ENCODE measurements around the gene NDUFA3. TPM values are rescaled to one million over a fixed set of nuclear protein-coding genes. Genes with fewer than 3 reads are reported as not detected.

The NDUFA3 gene
- total RNA-seq, 1 donor from 2014 or later = 105 TPM

DNA sequence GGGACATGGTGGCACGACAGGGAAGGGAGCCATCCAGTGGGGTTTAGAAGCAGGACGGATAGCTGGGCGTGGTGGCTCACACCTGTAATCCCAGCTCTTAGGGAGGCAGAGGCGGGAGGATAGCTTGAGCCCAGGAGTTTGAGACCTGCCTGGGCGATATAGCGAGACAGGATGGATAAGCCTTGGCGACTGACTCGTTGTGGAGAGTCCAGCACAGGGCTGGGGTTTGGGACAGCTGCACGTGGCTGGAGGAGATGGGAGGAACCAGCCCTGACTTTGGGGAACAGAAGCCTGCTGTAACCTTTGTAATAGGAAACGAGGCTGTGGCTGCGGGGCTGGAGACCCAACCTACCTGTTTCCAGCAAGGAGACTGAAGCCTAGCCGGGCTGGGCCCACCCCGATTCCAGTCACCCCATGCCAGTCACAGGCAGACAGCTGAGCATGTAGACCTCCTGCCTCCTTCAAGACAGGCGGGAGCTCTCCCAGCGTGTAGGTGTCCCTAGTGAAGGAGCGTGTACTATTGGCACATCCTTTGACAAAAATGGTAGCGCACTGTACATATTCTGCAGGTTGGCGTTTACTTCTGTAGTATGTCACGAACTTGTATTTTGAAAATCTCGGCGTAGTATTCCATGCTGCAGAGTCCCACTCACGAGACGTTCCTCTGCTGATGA lies 48.8 kb downstream of the NDUFA3 start:
- Mint-ChIP-seq H3K27me3 (ENCODE audit: low read depth) (no peaks in the 10 kb centered on the region), H3K36me3 (ENCODE audit: low read depth) (peaks cover 76% of the 10 kb centered on the region), H3K9me3 (no peaks in the 10 kb centered on the region), H3K4me3 (ENCODE audit: low read depth) (no peak overlapping the region), H3K4me1 (ENCODE audit: low read depth) (peaks cover 9% of the 10 kb centered on the region), H3K27ac (no peak overlapping the region)
- no peak for DNase-seq (ENCODE audit: low spot score)
- intact Hi-C loops (cut with micrococcal nuclease) = no loop called here

DNA sequence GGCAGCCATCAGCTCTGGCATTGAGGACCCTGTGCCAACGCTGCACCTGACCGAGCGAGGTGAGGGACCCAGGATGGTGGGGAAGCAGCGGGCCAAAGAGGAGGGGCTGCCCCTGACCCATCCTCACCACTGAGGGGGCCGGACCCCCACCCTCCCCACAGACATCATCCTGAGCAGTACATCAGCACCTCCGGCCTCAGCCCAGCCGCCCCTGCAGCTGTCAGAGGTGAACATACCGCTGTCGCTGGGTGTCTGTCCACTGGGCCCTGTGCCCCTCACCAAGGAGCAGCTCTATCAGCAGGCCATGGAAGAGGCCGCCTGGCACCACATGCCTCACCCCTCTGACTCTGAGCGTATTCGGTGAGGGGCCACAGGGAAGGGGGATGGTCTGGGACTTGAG lies 49.6 kb downstream of the NDUFA3 start:
- H3K9me3 Mint-ChIP-seq = no peaks in the 10 kb centered on the region
- intact Hi-C loops (cut with micrococcal nuclease) = no loop called here
- H3K4me3 Mint-ChIP-seq (ENCODE audit: low read depth) = no peak overlapping the region
- DNase-seq (ENCODE audit: low spot score) = no peak
- H3K36me3 Mint-ChIP-seq (ENCODE audit: low read depth) = peaks cover 76% of the 10 kb centered on the region
- H3K27ac Mint-ChIP-seq = no peak overlapping the region
- peaks cover 12% of the 10 kb centered on the region for H3K4me1 Mint-ChIP-seq (ENCODE audit: low read depth)
- no peaks in the 10 kb centered on the region for H3K27me3 Mint-ChIP-seq (ENCODE audit: low read depth)

- intact Hi-C loops (cut with micrococcal nuclease) = no loop called here
- Mint-ChIP-seq H3K27me3 (ENCODE audit: low read depth) (no peaks in the 10 kb centered on the region), H3K4me1 (ENCODE audit: low read depth) (peaks cover 12% of the 10 kb centered on the region), H3K9me3 (no peaks in the 10 kb centered on the region), H3K4me3 (ENCODE audit: low read depth) (no peak overlapping the region), H3K36me3 (ENCODE audit: low read depth) (peaks cover 70% of the 10 kb centered on the region), H3K27ac (no peak overlapping the region)
- DNase-seq (ENCODE audit: low spot score) = no peak
Observed at GRCh38 chr19:54152878-54153524, 50.3 kb downstream of the NDUFA3 start.

DNA sequence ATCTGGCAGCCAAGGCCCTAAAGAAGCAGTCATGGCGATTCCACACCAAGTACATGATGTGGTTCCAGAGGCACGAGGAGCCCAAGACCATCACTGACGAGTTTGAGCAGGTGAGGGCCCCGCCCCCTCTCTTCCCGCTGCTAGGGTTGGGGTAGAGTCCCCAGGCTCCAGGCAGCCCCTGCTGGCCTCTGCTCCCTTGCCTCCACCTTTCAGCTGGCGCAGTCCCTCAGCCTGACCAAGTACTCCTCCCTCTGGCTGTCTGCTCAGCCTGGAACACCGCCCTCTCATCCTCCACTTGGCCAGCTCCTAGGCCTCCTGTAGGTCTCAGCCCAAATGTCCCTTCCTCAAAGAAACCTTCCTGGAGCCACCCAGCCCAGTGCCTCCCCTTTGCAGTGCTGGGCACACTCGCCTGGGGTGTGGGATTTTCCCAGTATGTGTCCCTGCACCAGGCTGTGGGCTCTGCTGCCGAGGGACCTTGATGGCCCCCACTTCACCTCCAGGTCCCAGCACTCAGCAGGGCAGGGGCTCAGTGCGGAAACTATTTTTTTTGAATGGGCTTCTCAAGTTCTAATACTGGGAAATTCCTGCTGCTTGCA lies 51.2 kb downstream of the NDUFA3 start:
- no peak overlapping the region for H3K4me3 Mint-ChIP-seq (ENCODE audit: low read depth)
- no peak for DNase-seq (ENCODE audit: low spot score)
- intact Hi-C loops (cut with micrococcal nuclease) = no loop called here
- no peaks in the 10 kb centered on the region for H3K27me3 Mint-ChIP-seq (ENCODE audit: low read depth)
- peaks cover 21% of the 10 kb centered on the region for H3K4me1 Mint-ChIP-seq (ENCODE audit: low read depth)
- H3K36me3 Mint-ChIP-seq (ENCODE audit: low read depth) = peaks cover 70% of the 10 kb centered on the region
- peak overlapping the region; percentile 24 for H3K27ac Mint-ChIP-seq
- H3K9me3 Mint-ChIP-seq = no peaks in the 10 kb centered on the region

- Mint-ChIP-seq H3K4me3 (ENCODE audit: low read depth) (no peak overlapping the region), H3K4me1 (ENCODE audit: low read depth) (peaks cover 23% of the 10 kb centered on the region), H3K9me3 (no peaks in the 10 kb centered on the region), H3K27ac (peak overlapping the region; percentile 73), H3K36me3 (ENCODE audit: low read depth) (peaks cover 61% of the 10 kb centered on the region), H3K27me3 (ENCODE audit: low read depth) (no peaks in the 10 kb centered on the region)
- intact Hi-C loops (cut with micrococcal nuclease) = no loop called here
- DNase-seq (ENCODE audit: low spot score) = no peak
Observed at GRCh38 chr19:54154603-54155345, 52.1 kb downstream of the NDUFA3 start.

GRCh38 chr19:54155694-54156093 lies 53.0 kb downstream of the NDUFA3 start:
- Mint-ChIP-seq H3K27ac (no peak overlapping the region), H3K4me3 (ENCODE audit: low read depth) (no peak overlapping the region), H3K4me1 (ENCODE audit: low read depth) (peaks cover 31% of the 10 kb centered on the region), H3K27me3 (ENCODE audit: low read depth) (no peaks in the 10 kb centered on the region), H3K9me3 (no peaks in the 10 kb centered on the region), H3K36me3 (ENCODE audit: low read depth) (peaks cover 55% of the 10 kb centered on the region)
- intact Hi-C loops (cut with micrococcal nuclease) = no loop called here
- DNase-seq (ENCODE audit: low spot score) = no peak

DNA sequence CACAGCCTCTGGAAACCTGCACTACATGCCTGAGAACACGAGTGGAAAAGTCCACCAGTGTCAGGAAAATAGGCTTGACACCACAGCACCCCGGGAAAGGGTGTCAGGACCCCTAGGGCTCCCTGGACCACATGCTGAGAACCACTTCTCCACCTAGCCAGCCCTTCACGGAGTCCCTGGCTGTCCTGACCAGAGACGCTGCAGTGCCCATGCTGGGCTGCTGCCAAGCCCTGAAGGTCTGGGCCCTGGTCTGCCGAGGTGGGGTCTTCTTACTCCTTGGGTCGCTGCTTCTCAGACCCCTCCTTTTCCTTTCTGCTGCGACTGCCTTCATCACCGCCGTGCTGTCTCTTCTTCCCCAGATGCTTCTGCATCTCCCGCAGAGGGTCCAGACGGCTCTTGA lies 53.8 kb downstream of the NDUFA3 start:
- H3K36me3 Mint-ChIP-seq (ENCODE audit: low read depth) = peaks cover 48% of the 10 kb centered on the region
- peaks cover 35% of the 10 kb centered on the region for H3K4me1 Mint-ChIP-seq (ENCODE audit: low read depth)
- DNase-seq (ENCODE audit: low spot score) = no peak
- H3K9me3 Mint-ChIP-seq = no peaks in the 10 kb centered on the region
- no peak overlapping the region for H3K4me3 Mint-ChIP-seq (ENCODE audit: low read depth)
- no peak overlapping the region for H3K27ac Mint-ChIP-seq
- intact Hi-C loops (cut with micrococcal nuclease) = no loop called here
- H3K27me3 Mint-ChIP-seq (ENCODE audit: low read depth) = no peaks in the 10 kb centered on the region

DNA sequence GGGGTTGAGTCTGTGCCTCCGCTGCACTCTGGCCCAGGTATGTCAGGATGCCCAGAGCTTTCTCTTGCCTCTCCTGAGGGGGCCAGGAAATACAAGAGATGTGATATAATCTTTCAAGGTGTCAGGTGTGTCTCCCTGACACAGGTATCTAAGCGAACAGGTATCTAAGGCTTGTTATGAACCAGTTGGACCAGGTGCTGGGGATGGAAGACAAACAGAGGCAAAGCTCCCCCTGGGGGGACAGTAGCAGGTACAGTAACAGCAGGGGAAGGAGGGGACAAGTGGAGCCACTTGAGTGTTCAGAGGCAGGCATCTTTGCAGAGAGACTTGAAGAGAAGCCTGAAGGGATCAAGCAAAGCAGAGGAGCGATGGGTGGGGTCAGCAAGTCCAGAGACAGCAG lies 54.3 kb downstream of the NDUFA3 start:
- H3K36me3 Mint-ChIP-seq (ENCODE audit: low read depth) = peaks cover 44% of the 10 kb centered on the region
- no peaks in the 10 kb centered on the region for H3K9me3 Mint-ChIP-seq
- no peak for DNase-seq (ENCODE audit: low spot score)
- H3K4me3 Mint-ChIP-seq (ENCODE audit: low read depth) = no peak overlapping the region
- no peaks in the 10 kb centered on the region for H3K27me3 Mint-ChIP-seq (ENCODE audit: low read depth)
- intact Hi-C loops (cut with micrococcal nuclease) = no loop called here
- no peak overlapping the region for H3K27ac Mint-ChIP-seq
- peaks cover 38% of the 10 kb centered on the region for H3K4me1 Mint-ChIP-seq (ENCODE audit: low read depth)

Other genes starting within 250 kb of the NDUFA3 start
- gene MYADM, start 235.0 kb upstream of the NDUFA3 start, total RNA-seq = 96.3 and 102 TPM in 2 replicates
- not detected in 2 replicates for gene PRKCG, start 220.7 kb upstream of the NDUFA3 start, total RNA-seq
- gene CACNG7, start 193.6 kb upstream of the NDUFA3 start, total RNA-seq = not detected in 2 replicates
- gene CACNG8, start 139.9 kb upstream of the NDUFA3 start, total RNA-seq = not detected in 2 replicates
- not detected in 2 replicates for gene CACNG6, start 111.2 kb upstream of the NDUFA3 start, total RNA-seq
- gene VSTM1, start 39.0 kb upstream of the NDUFA3 start, total RNA-seq = not detected in 2 replicates
- not detected in 2 replicates for gene TARM1, start 21.5 kb upstream of the NDUFA3 start, total RNA-seq
- 0.23 and 0.39 TPM in 2 replicates for gene OSCAR, start 2.1 kb upstream of the NDUFA3 start, total RNA-seq
- 29.3 TPM in 2 replicates for gene TFPT, start 12.8 kb downstream of the NDUFA3 start, total RNA-seq
- 90.6 and 94.2 TPM in 2 replicates for gene PRPF31, start 12.9 kb downstream of the NDUFA3 start, total RNA-seq
- 61.6 and 67.5 TPM in 2 replicates for gene CNOT3, start 34.9 kb downstream of the NDUFA3 start, total RNA-seq
- 4.0 and 5.1 TPM in 2 replicates for gene LENG1, start 56.9 kb downstream of the NDUFA3 start, total RNA-seq
- 0.16 and 0.37 TPM in 2 replicates for gene TMC4, start 70.3 kb downstream of the NDUFA3 start, total RNA-seq
- 311 and 318 TPM in 2 replicates for gene MBOAT7, start 86.7 kb downstream of the NDUFA3 start, total RNA-seq
- gene TSEN34, start 88.5 kb downstream of the NDUFA3 start, total RNA-seq = 16.8 and 19.0 TPM in 2 replicates
- gene RPS9, start 98.0 kb downstream of the NDUFA3 start, total RNA-seq = 1,460 and 1,467 TPM in 2 replicates
- 0.64 TPM in 1 of 2 replicates, not detected in the other for gene LILRB3, start 120.2 kb downstream of the NDUFA3 start, total RNA-seq
- not detected in 2 replicates for gene LILRA6, start 139.9 kb downstream of the NDUFA3 start, total RNA-seq
- 0.05 TPM in 1 of 2 replicates, not detected in the other for gene LILRB5, start 154.4 kb downstream of the NDUFA3 start, total RNA-seq
- not detected in 2 replicates for gene LILRB2, start 178.3 kb downstream of the NDUFA3 start, total RNA-seq
- not detected in 2 replicates for gene LILRA5, start 210.3 kb downstream of the NDUFA3 start, total RNA-seq
- not detected in 2 replicates for gene LILRA4, start 236.3 kb downstream of the NDUFA3 start, total RNA-seq